Panc1 (cell line): ENCODE results near the gene TAGLN2. TPM values are rescaled to one million over a fixed set of nuclear protein-coding genes. Genes with fewer than 3 reads are reported as not detected.
A peak's percentile ranks its signal among the peaks of the same experiment; 100 is the strongest.

Source experiments
- ATAC-seq: fragments of 200-7000 bp; cut with Tn5 transposase; 2 replicates; pipeline ENCODE4 v1.9.1; 2020; ENCODE audit warnings: mild to moderate bottlenecking, moderate library complexity
- BruUV-seq: library from RNA; stranded (reverse); fragments of 400-500 nt; replicated peaks from 2 replicates; lab custom pipeline; 2021; lab: Mats Ljungman, UMichigan
- CTCF ChIA-PET: fragments of 300-600 bp; sonication (Branson Sonifier 250); formaldehyde crosslinking; loops from one replicate; lab custom pipeline; 2022; ENCODE audit warnings: antibody characterized with exemption; lab: Charles Lee
- POLR2A ChIA-PET: fragments of 300-600 bp; sonication (Branson Sonifier 250); formaldehyde crosslinking; loops from one replicate; lab custom pipeline; 2022; ENCODE audit warnings: antibody characterized with exemption; lab: Charles Lee
- DNase-seq: peaks from one replicate; pipeline ENCODE4 v3.0.0-alpha.2; 2010; ENCODE audit warnings: low read depth, low spot score
- H3K27ac ChIP-seq: 2 replicates; pipeline ENCODE4 v1.5.1; 2011; ENCODE audit warnings: mild to moderate bottlenecking, low read length, inconsistent platforms
- H3K27me3 ChIP-seq: fragments of 200-500 bp; sonication (Bioruptor generic); 2 replicates; pipeline ENCODE4 v1.6.0; 2014; ENCODE audit warnings: low read length, inconsistent platforms; ENCODE audit not compliant: control insufficient read depth, insufficient read depth
- H3K36me3 ChIP-seq: fragments of 200-500 bp; sonication (Bioruptor generic); 2 replicates; pipeline ENCODE4 v1.5.1; 2014; ENCODE audit warnings: inconsistent platforms, mild to moderate bottlenecking, low read length, moderate library complexity; ENCODE audit not compliant: control insufficient read depth, insufficient read depth
- H3K4me1 ChIP-seq: 2 replicates; pipeline ENCODE4 v1.5.1; 2011; ENCODE audit warnings: inconsistent platforms, mild to moderate bottlenecking, low read length, moderate library complexity; ENCODE audit not compliant: control insufficient read depth, insufficient read depth
- H3K4me3 ChIP-seq, 2 experiments: 2 replicates each; pipeline ENCODE4 v1.5.1; 2011 to 2012; ENCODE audit warnings: low read depth in 2 of 2, low read length in 2 of 2, mild to moderate bottlenecking in 2 of 2, inconsistent platforms in 1 of 2, moderate library complexity in 1 of 2
- H3K9me3 ChIP-seq: fragments of 200-500 bp; sonication (Bioruptor generic); 2 replicates; pipeline ENCODE4 v1.5.1; 2014; ENCODE audit warnings: low read depth, mild to moderate bottlenecking, inconsistent platforms, low read length, moderate library complexity; ENCODE audit not compliant: control insufficient read depth, insufficient read depth
- CTCF ChIP-seq: fragments of 450-650 bp; IDR thresholded peaks from 2 replicates; pipeline ENCODE4 v1.5.1; 2017; ENCODE audit warnings: mild to moderate bottlenecking
- POLR2AphosphoS5 ChIP-seq: IDR thresholded peaks from 2 replicates; pipeline ENCODE4 v1.6.1; 2012; ENCODE audit warnings: mild to moderate bottlenecking, low read depth, low read length, moderate library complexity
- REST ChIP-seq, 2 experiments: IDR thresholded peaks; 2 replicates each; pipeline ENCODE4 v1.6.1; 2011 to 2012; ENCODE audit warnings: low read depth in 2 of 2, control low read depth in 1 of 2, low read length in 1 of 2, mild to moderate bottlenecking in 1 of 2, moderate library complexity in 1 of 2; ENCODE audit not compliant: insufficient read depth in 1 of 2
- SIN3A ChIP-seq: IDR thresholded peaks from 2 replicates; pipeline ENCODE4 v1.6.1; 2012; ENCODE audit warnings: low read depth, mild to moderate bottlenecking, low read length, moderate library complexity, borderline replicate concordance; ENCODE audit not compliant: insufficient read depth
- TCF7L2 ChIP-seq: IDR thresholded peaks from 2 replicates; pipeline ENCODE4 v1.6.1; 2011; ENCODE audit warnings: mild to moderate bottlenecking, low read depth, low read length, inconsistent platforms
- in situ Hi-C: cut with HindIII; loops from 2 replicates; pipeline ENCODE4 v1.10.0; 2016; ENCODE audit warnings: low sequenced_read_pairs, low pct_unique_long_range_greater_than_20kb
- intact Hi-C: fragments of 100-400 bp; cut with micrococcal nuclease; formaldehyde crosslinking; loops from one replicate; pipeline ENCODE4 v1.10.0; 2022; ENCODE audit not compliant: unreplicated experiment
- total RNA-seq: library from RNA; stranded (reverse); gene quantifications from one replicate; pipeline ENCODE4 v1.2.1, GENCODE V29; 2021; ENCODE audit not compliant: unreplicated experiment

The TAGLN2 gene
- total RNA-seq, 1 experiment from 2014 or later, result 474 TPM

- in situ Hi-C loops, result no loop called here
- DNase-seq (no peak), ATAC-seq (no peak)
- H3K9me3 ChIP-seq, result no peaks in the 10 kb centered on the region
- TF ChIP-seq CTCF, result no peak
- TF ChIP-seq TCF7L2, result no peak
- no peak for TF ChIP-seq SIN3A
- no peak for TF ChIP-seq POLR2AphosphoS5
- no peak for TF ChIP-seq REST (IDR thresholded peaks at IDR 0.05; ENCODE audit: insufficient read depth in 1 of 2, low read depth in 2 of 2, low read length in 1 of 2)
- H3K4me3 ChIP-seq, result no peak overlapping the region
- CTCF ChIA-PET, result no interaction called here
- intact Hi-C loops, result no loop called here
- no peaks in the 10 kb centered on the region for H3K36me3 ChIP-seq
- BruUV-seq, result no TSS peak
- no peak overlapping the region for H3K27ac ChIP-seq
- POLR2A ChIA-PET, result no interaction called here
- H3K27me3 ChIP-seq, result no peaks in the 10 kb centered on the region
- H3K4me1 ChIP-seq, result no peaks in the 10 kb centered on the region
Observed at GRCh38 chr1:159902541-159902940, 22.8 kb downstream of the TAGLN2 start.

GRCh38 chr1:159900755-159901360, 24.4 kb downstream of the TAGLN2 start:
- Histone ChIP-seq H3K27me3 (no peaks in the 10 kb centered on the region), H3K4me3 (no peak overlapping the region), H3K4me1 (no peaks in the 10 kb centered on the region), H3K36me3 (no peaks in the 10 kb centered on the region), H3K27ac (peak overlapping the region; percentile 44; the same call in 1 of the 2 replicates), H3K9me3 (no peaks in the 10 kb centered on the region)
- in situ Hi-C loops (no loop called here), intact Hi-C loops (no loop called here)
- no peak for ATAC-seq
- DNase-seq, result no peak
- BruUV-seq, result no TSS peak
- TF ChIP-seq SIN3A (no peak), POLR2AphosphoS5 (no peak), TCF7L2 (no peak), REST (IDR thresholded peaks at IDR 0.05; ENCODE audit: insufficient read depth in 1 of 2, low read depth in 2 of 2, low read length in 1 of 2) (no peak), CTCF (no peak)
- POLR2A ChIA-PET, result no interaction called here
- CTCF ChIA-PET, result no interaction called here
